Measurements from ENCODE around the gene SMYD3. TPM values are rescaled to one million over a fixed set of nuclear protein-coding genes. Genes with fewer than 3 reads are reported as not detected.

Gene SMYD3
- total and polyA plus RNA-seq, 9 of the 15 experiments (the other 6 are each of a cell fraction or from before 2014, with no cell fraction given), result 128 to 440 (median 197) TPM

- no peak for TF ChIP-seq ZMIZ1 (IDR thresholded peaks at IDR 0.05; ENCODE audit: low read depth in 2 of 2, low read length in 2 of 2)
- peak; percentile 85 to 98; a peak in 3 of 4 replicates for TF ChIP-seq TBL1XR1 (IDR thresholded peaks at IDR 0.05; ENCODE audit: low read length in 2 of 2)
- TF ChIP-seq ZFP1 (CRISPR knock-in tag; IDR thresholded peaks at IDR 0.05), result peak; percentile 92
- TF ChIP-seq ETS1 (conservative IDR thresholded peaks at IDR 0.05; ENCODE audit: control insufficient read depth, low read depth, low read length), result 0 out of 2 replicates have a peak, but pooled peaks have one; percentile 45
- no peak for TF ChIP-seq ATF1 (CRISPR knock-in tag; IDR thresholded peaks at IDR 0.05)
- TF ChIP-seq ATF1 (tag; IDR thresholded peaks at IDR 0.05), result peak; percentile 88
- TF ChIP-seq FOXA3 (CRISPR knock-in tag; conservative IDR thresholded peaks at IDR 0.05 in 1 of 2, IDR thresholded peaks at IDR 0.05 in 1 of 2), result peak; percentile 80 to 88
- peak; percentile 94 for TF ChIP-seq HDAC3 (IDR thresholded peaks at IDR 0.05; ENCODE audit: borderline replicate concordance, partially characterized antibody)
- TF ChIP-seq ELK3 (CRISPR knock-in tag; IDR thresholded peaks at IDR 0.05), result peak; percentile 84; the same call in 1 of the 2 replicates
- peak; percentile 98 for TF ChIP-seq PYGO2 (tag; IDR thresholded peaks at IDR 0.05)
- TF ChIP-seq THAP12 (CRISPR knock-in tag; IDR thresholded peaks at IDR 0.05), result no peak
- TF ChIP-seq ZNF316 (IDR thresholded peaks at IDR 0.05), result peak; percentile 96
- peak; percentile 87 for TF ChIP-seq ZNF707 (CRISPR knock-in tag; conservative IDR thresholded peaks at IDR 0.05)
- TF ChIP-seq NCOA2 (IDR thresholded peaks at IDR 0.05; ENCODE audit: partially characterized antibody in 2 of 2), result peak in 1 of 2 experiments; percentile 72
Observed at GRCh38 chr1:246110343-246111219, 396.5 kb downstream of the SMYD3 start (continued).

All from K562 (cell line).